PC-3 (cell line): Measurements from ENCODE around the gene ARL3. TPM values are rescaled to one million over a fixed set of nuclear protein-coding genes. Genes with fewer than 3 reads are reported as not detected.

Experiments used
- ATAC-seq: fragments of 200-7000 bp; cut with Tn5 transposase; 2 replicates; pipeline ENCODE4 v1.9.1; 2020; ENCODE audit warnings: mild to moderate bottlenecking, moderate library complexity
- BruUV-seq: library from RNA; stranded (reverse); fragments of 400-500 nt; replicated peaks from 2 replicates; lab custom pipeline; 2021; lab: Mats Ljungman, UMichigan
- CTCF ChIA-PET: fragments of 300-600 bp; sonication (Branson Sonifier 250); formaldehyde crosslinking; loops from one replicate; lab custom pipeline; 2022; ENCODE audit warnings: antibody characterized with exemption; lab: Charles Lee
- POLR2A ChIA-PET: fragments of 300-600 bp; sonication (Branson Sonifier 250); formaldehyde crosslinking; loops from one replicate; lab custom pipeline; 2022; ENCODE audit warnings: antibody characterized with exemption; ENCODE audit not compliant: unreplicated experiment; lab: Charles Lee
- DNase-seq: peaks from one replicate; pipeline ENCODE4 v3.0.0-alpha.2; 2015
- H2AFZ ChIP-seq: fragments of 300-600 bp; sonication (generic); 2 replicates; pipeline ENCODE4 v1.6.0; 2016; ENCODE audit warnings: antibody characterized with exemption, low read length
- H3F3A ChIP-seq: fragments of 300-600 bp; sonication (generic); one replicate; pipeline ENCODE4 v1.6.0; 2017; ENCODE audit warnings: antibody characterized with exemption, low read length, control low read depth, mild to moderate bottlenecking; ENCODE audit not compliant: unreplicated experiment
- H3K27ac ChIP-seq: fragments of 300-600 bp; sonication (generic); 2 replicates; pipeline ENCODE4 v1.5.1; 2016; ENCODE audit warnings: mild to moderate bottlenecking, low read length
- H3K27me3 ChIP-seq: fragments of 300-600 bp; sonication (generic); 2 replicates; pipeline ENCODE4 v1.6.1; 2016; ENCODE audit warnings: low read length, mixed read lengths
- H3K36me3 ChIP-seq: fragments of 300-600 bp; sonication (generic); 2 replicates; pipeline ENCODE4 v1.6.1; 2016; ENCODE audit warnings: low read depth, mixed run types, low read length, mixed read lengths
- H3K4me1 ChIP-seq: fragments of 300-600 bp; sonication (generic); 2 replicates; pipeline ENCODE4 v1.5.1; 2016; ENCODE audit warnings: low read length; ENCODE audit not compliant: insufficient read depth
- H3K4me2 ChIP-seq: fragments of 300-600 bp; sonication (generic); 2 replicates; pipeline ENCODE4 v1.6.0; 2016; ENCODE audit warnings: low read length
- H3K4me3 ChIP-seq: fragments of 300-600 bp; sonication (generic); 2 replicates; pipeline ENCODE4 v1.5.1; 2016; ENCODE audit warnings: mild to moderate bottlenecking, low read length, mixed read lengths
- H3K79me2 ChIP-seq: fragments of 300-600 bp; sonication (generic); 2 replicates; pipeline ENCODE4 v1.6.1; 2017; ENCODE audit warnings: low read length, mixed read lengths
- H3K9ac ChIP-seq: fragments of 300-600 bp; sonication (generic); 2 replicates; pipeline ENCODE4 v1.6.0; 2016; ENCODE audit warnings: mild to moderate bottlenecking, low read length
- H3K9me2 ChIP-seq: fragments of 300-600 bp; sonication (generic); replicated peaks from 2 replicates; pipeline ENCODE4 v1.6.1; 2016; ENCODE audit warnings: mixed run types, low read length, mixed read lengths
- H3K9me3 ChIP-seq: fragments of 300-600 bp; sonication (generic); 2 replicates; pipeline ENCODE4 v1.6.1; 2016; ENCODE audit warnings: low read length, mixed read lengths
- H4K20me1 ChIP-seq: fragments of 300-600 bp; sonication (generic); 2 replicates; pipeline ENCODE4 v1.6.1; 2016; ENCODE audit warnings: low read length, mixed read lengths
- CTCF ChIP-seq: fragments of 300-600 bp; sonication (generic); conservative IDR thresholded peaks from 2 replicates; pipeline ENCODE4 v1.5.1; 2017; ENCODE audit warnings: antibody characterized with exemption, low read depth, mild to moderate bottlenecking, low read length
- EZH2 ChIP-seq: fragments of 300-600 bp; sonication (generic); IDR thresholded peaks from one replicate; pipeline ENCODE4 v1.6.1; 2017; ENCODE audit warnings: antibody characterized with exemption, mild to moderate bottlenecking, low read length; ENCODE audit not compliant: unreplicated experiment
- EZH2phosphoT487 ChIP-seq: fragments of 300-600 bp; sonication (generic); IDR thresholded peaks from 2 replicates; pipeline ENCODE4 v1.6.1; 2018; ENCODE audit warnings: mild to moderate bottlenecking, antibody characterized with exemption, low read length, borderline replicate concordance
- intact Hi-C: fragments of 100-400 bp; cut with micrococcal nuclease; formaldehyde crosslinking; loops from 2 replicates; pipeline ENCODE4 v1.9.0; 2023
- total RNA-seq: library from RNA; depleted of rRNA; stranded (reverse); fragments of >200 nt; gene quantifications from 2 replicates; pipeline ENCODE4 v1.2.3, GENCODE V29; 2014; rRNA removed

The ARL3 gene
- total RNA-seq, 1 experiment from 2014 or later, result 2.8 TPM

- Histone ChIP-seq H3K36me3 (no peaks in the 10 kb centered on the region), H3K79me2 (no peaks in the 10 kb centered on the region), H3K9me3 (no peaks in the 10 kb centered on the region), H3F3A (no peaks in the 10 kb centered on the region), H3K4me2 (no peak overlapping the region), H3K4me3 (no peak overlapping the region), H3K4me1 (peaks cover 35% of the 10 kb centered on the region), H3K9ac (no peak overlapping the region), H3K27me3 (no peaks in the 10 kb centered on the region), H3K27ac (no peak overlapping the region), H4K20me1 (no peaks in the 10 kb centered on the region), H2AFZ (no peak overlapping the region), H3K9me2 (no peaks in the 10 kb centered on the region)
- TF ChIP-seq EZH2phosphoT487 (no peak), EZH2 (no peak), CTCF (no peak)
- CTCF ChIA-PET, result no interaction called here
- no peak for ATAC-seq
- intact Hi-C loops, result no loop called here
- DNase-seq, result no peak
- no TSS peak for BruUV-seq
- POLR2A ChIA-PET, result no interaction called here
These were observed 90.1 kb downstream of the ARL3 start for GRCh38 chr10:102624094-102624493.

Other genes with a start within 250 kb of the ARL3 start
- 69.9 and 72.7 TPM in 2 replicates for gene ACTR1A, start 211.7 kb downstream of the ARL3 start, total RNA-seq
- 2.7 and 4.4 TPM in 2 replicates for gene SUFU, start 210.4 kb downstream of the ARL3 start, total RNA-seq
- 61.4 and 103 TPM in 2 replicates for gene TRIM8, start 69.9 kb downstream of the ARL3 start, total RNA-seq
- 7.5 and 10.3 TPM in 2 replicates for gene SFXN2, start 239 bp upstream of the ARL3 start, total RNA-seq
- 23.8 and 24.6 TPM in 2 replicates for gene WBP1L, start 29.6 kb upstream of the ARL3 start, total RNA-seq
- gene CYP17A1, start 123.0 kb upstream of the ARL3 start, total RNA-seq, result not detected in 2 replicates
- 6.0 and 8.1 TPM in 2 replicates for gene BORCS7, start 139.9 kb upstream of the ARL3 start, total RNA-seq
- gene AS3MT, start 155.1 kb upstream of the ARL3 start, total RNA-seq, result 1.7 and 3.5 TPM in 2 replicates
- gene CNNM2, start 203.9 kb upstream of the ARL3 start, total RNA-seq, result 7.2 and 9.7 TPM in 2 replicates